Measurements from ENCODE around the gene TPSG1. TPM values are rescaled to one million over a fixed set of nuclear protein-coding genes. Genes with fewer than 3 reads are reported as not detected.

TPSG1 gene
- total RNA-seq, 1 experiment from 2014 or later = not detected

DNA sequence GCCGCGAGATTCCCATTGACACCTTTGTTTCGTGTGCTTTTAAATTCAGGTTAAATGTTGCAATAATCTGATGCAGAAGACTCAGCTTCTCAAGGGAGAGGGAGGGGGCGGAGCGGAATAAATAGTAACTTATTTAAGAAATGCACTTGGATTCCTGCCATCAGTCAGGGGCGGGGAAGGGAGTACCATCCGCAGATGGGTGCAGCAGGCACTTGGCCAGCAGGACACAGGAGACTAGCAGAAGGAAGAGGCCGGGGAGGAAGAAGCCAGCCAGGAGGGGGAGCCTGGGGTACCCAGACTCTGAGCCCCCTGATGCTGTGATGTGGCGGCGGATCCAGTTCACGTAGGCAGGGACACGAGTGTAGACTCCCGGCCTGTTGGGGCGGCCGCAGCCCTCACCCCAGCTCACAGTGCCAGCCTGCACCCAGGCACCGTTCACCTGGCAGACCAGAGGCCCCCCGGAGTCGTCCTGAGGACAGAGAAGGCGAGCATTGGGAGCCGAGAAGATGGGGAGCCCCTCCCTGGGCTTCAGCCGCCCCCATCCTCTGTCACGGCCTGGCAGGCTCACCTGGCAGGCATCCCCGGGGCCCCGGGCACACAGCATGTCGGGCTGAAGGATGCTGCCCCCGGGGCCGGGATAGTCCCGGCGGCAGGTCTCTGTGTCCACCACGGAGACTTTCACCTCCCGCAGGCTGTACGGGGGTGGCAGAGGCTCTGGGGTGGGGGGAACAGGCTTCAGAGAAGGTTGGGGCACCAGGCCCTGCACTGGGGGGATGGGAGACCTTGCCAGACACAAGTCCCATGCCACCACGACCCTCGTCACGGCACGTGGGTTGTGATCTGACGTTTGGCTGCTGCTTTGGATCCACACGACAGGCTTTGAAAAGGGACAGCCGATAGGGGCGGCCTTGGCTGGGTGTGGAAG lies 3.2 kb downstream of the TPSG1 start:
- DNase-seq (ENCODE audit: low read depth, low spot score) = no peak
- POLR2A ChIA-PET = no interaction called here
- H3K9ac ChIP-seq (ENCODE audit: low read length) = no peak overlapping the region

More for the DNA sequence above, 3.2 kb downstream of the TPSG1 start:
- no peaks in the 10 kb centered on the region for H3K9me3 ChIP-seq (ENCODE audit: control insufficient read depth in 1 of 2, insufficient read depth in 1 of 2, low read depth in 1 of 2, low read length in 2 of 2)
- no peaks in the 10 kb centered on the region; a peak in 1 of 4 replicates for H3K36me3 ChIP-seq (ENCODE audit: control insufficient read depth in 1 of 2, insufficient read depth in 2 of 2, low read length in 2 of 2)
- TF ChIP-seq CTCF (IDR thresholded peaks at IDR 0.05 in 2 of 3, conservative IDR thresholded peaks at IDR 0.05 in 1 of 3; ENCODE audit: borderline replicate concordance in 1 of 3, insufficient read depth in 1 of 3, low read depth in 2 of 3, low read length in 2 of 3) = no peak
- no peak for TF ChIP-seq SP1 (IDR thresholded peaks at IDR 0.05; ENCODE audit: low read depth)
- no peak for TF ChIP-seq SRF (IDR thresholded peaks at IDR 0.05; ENCODE audit: low read depth)
- no peak for TF ChIP-seq CEBPB (IDR thresholded peaks at IDR 0.05; ENCODE audit: low read depth)
- no peak for TF ChIP-seq EGR1 (IDR thresholded peaks at IDR 0.05; ENCODE audit: low read depth)
- TF ChIP-seq ATF3 (IDR thresholded peaks at IDR 0.05) = no peak
- no peak for TF ChIP-seq FOSL1 (IDR thresholded peaks at IDR 0.05; ENCODE audit: low read depth)
- no peak for TF ChIP-seq SIN3A (IDR thresholded peaks at IDR 0.05; ENCODE audit: low read depth)
- TF ChIP-seq YY1 (IDR thresholded peaks at IDR 0.05; ENCODE audit: extremely low read depth, insufficient replicate concordance, low read depth, low read length) = no peak
- no peak for TF ChIP-seq TCF7L2 (IDR thresholded peaks at IDR 0.05; ENCODE audit: borderline replicate concordance, extremely low read depth, insufficient read depth, insufficient read length)
- TF ChIP-seq ZFX (IDR thresholded peaks at IDR 0.05) = no peak
- no peak for TF ChIP-seq RAD21 (IDR thresholded peaks at IDR 0.05; ENCODE audit: low read depth)
- no peak for TF ChIP-seq ELF1 (IDR thresholded peaks at IDR 0.05; ENCODE audit: borderline replicate concordance, low read depth)
- TF ChIP-seq EZH2 (IDR thresholded peaks at IDR 0.05) = no peak
- TF ChIP-seq ZNF274 (IDR thresholded peaks at IDR 0.05; ENCODE audit: low read depth, low read length) = no peak
- TF ChIP-seq REST (IDR thresholded peaks at IDR 0.05; ENCODE audit: low read depth) = no peak
- TF ChIP-seq POLR2AphosphoS5 (IDR thresholded peaks at IDR 0.05; ENCODE audit: low read depth, low read length) = no peak
- CTCF ChIA-PET = no interaction called here
- no peak overlapping the region for H3K4me3 ChIP-seq (replicated peaks in 1 of 2; ENCODE audit: low read depth in 1 of 2, low read length in 2 of 2)
- no peaks in the 10 kb centered on the region for H3K9me2 ChIP-seq (ENCODE audit: insufficient read depth)
- intact Hi-C loops (cut with micrococcal nuclease) = no loop called here
- no peaks in the 10 kb centered on the region for H3K4me1 ChIP-seq (ENCODE audit: control insufficient read depth in 1 of 2, insufficient read depth in 2 of 2, low read length in 2 of 2)
- no peak overlapping the region for H2AFZ ChIP-seq (ENCODE audit: low read depth, low read length, poor library complexity, severe bottlenecking)
- H3K79me2 ChIP-seq (ENCODE audit: insufficient read depth, low read length) = no peaks in the 10 kb centered on the region
- H4K20me1 ChIP-seq (ENCODE audit: insufficient read depth) = no peaks in the 10 kb centered on the region
- RAD21 ChIA-PET (ENCODE audit: low non-redundant PET in 1 of 2, low total read pairs in 2 of 2, uncharacterized antibody in 2 of 2, unreplicated experiment in 2 of 2) = interaction anchor here in 1 of 2 experiments (0.6 kb wide), 1 partner anchor 145 kb away, joined by 3 read pairs; no protein-coding TSS in a partner anchor
- no peak overlapping the region for H3K4me2 ChIP-seq (ENCODE audit: low read length)
- no peak for ATAC-seq
- no TSS peak for BruUV-seq (replicated peaks)
- H3K27me3 ChIP-seq (ENCODE audit: insufficient read depth, low read length) = no peaks in the 10 kb centered on the region
- H3K27ac ChIP-seq (ENCODE audit: low read depth, low read length) = no peak overlapping the region
